A549 (cell line): ENCODE results near the gene PDCL2.

ENCODE experiments used
- CHD2 ChIP-seq: fragments of 150-350 bp; IDR thresholded peaks from 2 replicates; pipeline ENCODE4 v1.6.1; 2014; ENCODE audit warnings: low read length; ENCODE audit not compliant: partially characterized antibody
- EHF ChIP-seq: fragments of 250-450 bp; sonication (Bioruptor Pico); IDR thresholded peaks from 2 replicates; pipeline ENCODE4 v1.5.0; 2020; ENCODE audit warnings: mild to moderate bottlenecking
- HEYL ChIP-seq: fragments of 250-450 bp; sonication (Bioruptor Pico); IDR thresholded peaks from 2 replicates; pipeline ENCODE4 v1.8.0; 2021; ENCODE audit warnings: mild to moderate bottlenecking, moderate library complexity
- KDM1A ChIP-seq: fragments of 200-600 bp; sonication (generic); IDR thresholded peaks from 2 replicates; pipeline ENCODE4 v1.6.1; 2016; ENCODE audit warnings: low read depth, mild to moderate bottlenecking
- KDM5A ChIP-seq: fragments of 200-600 bp; sonication (generic); IDR thresholded peaks from 2 replicates; pipeline ENCODE4 v1.6.1; 2016; ENCODE audit warnings: antibody characterized with exemption, mild to moderate bottlenecking
- MYC ChIP-seq: IDR thresholded peaks from 2 replicates; pipeline ENCODE4 v1.6.1; 2012; ENCODE audit warnings: mild to moderate bottlenecking, inconsistent platforms, low read length, improper control_type of control experiment, borderline replicate concordance
- NFE2L2 ChIP-seq: fragments of 150-350 bp; conservative IDR thresholded peaks from 2 replicates; pipeline ENCODE4 v1.6.1; 2014; ENCODE audit warnings: low read length
- POLR2A ChIP-seq: IDR thresholded peaks from 2 replicates; pipeline ENCODE4 v1.6.1; 2012; ENCODE audit warnings: mild to moderate bottlenecking, low read length
- TF ChIP-seq, protein P1 (sequence below): fragments of >200 bp; sonication (Bioruptor Twin); formaldehyde crosslinking; IDR thresholded peaks from 3 replicates; pipeline ENCODE4 v1.5.1; 2016

DNA sequence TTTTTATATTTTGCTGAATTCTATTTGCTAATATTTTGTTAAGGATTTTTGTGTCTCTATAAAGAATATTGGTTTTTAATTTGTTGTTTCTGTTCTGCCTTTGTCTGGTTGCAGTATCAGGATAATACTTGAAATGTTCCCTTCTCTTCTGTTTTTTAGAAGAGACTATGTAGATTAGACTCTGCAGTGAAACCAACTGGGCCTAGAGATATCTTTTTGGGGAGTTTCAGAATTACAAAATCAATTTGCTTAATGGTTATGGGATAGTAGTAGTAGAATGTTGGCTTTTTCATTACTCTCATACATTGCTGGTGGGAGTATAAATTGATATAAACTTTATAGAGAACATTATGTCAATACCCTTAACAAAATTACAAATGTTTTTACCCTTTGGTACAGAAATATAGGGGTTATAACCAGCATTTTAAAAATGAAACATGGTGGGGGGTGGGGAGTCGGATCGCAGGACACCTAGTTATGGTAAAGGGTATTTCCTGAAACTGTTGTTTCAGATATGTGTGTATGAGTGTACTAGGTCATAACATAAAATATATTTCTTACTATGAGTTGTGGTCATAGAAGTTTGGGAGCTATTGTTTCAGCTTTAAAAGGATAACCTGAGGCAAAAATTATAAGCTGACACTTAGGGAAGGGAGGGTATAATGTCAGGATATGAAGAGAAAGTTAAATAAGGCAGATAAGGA is 74.4 kb downstream of the PDCL2 start:
- TF ChIP-seq MYC: no peak
- TF ChIP-seq, protein P1, sequence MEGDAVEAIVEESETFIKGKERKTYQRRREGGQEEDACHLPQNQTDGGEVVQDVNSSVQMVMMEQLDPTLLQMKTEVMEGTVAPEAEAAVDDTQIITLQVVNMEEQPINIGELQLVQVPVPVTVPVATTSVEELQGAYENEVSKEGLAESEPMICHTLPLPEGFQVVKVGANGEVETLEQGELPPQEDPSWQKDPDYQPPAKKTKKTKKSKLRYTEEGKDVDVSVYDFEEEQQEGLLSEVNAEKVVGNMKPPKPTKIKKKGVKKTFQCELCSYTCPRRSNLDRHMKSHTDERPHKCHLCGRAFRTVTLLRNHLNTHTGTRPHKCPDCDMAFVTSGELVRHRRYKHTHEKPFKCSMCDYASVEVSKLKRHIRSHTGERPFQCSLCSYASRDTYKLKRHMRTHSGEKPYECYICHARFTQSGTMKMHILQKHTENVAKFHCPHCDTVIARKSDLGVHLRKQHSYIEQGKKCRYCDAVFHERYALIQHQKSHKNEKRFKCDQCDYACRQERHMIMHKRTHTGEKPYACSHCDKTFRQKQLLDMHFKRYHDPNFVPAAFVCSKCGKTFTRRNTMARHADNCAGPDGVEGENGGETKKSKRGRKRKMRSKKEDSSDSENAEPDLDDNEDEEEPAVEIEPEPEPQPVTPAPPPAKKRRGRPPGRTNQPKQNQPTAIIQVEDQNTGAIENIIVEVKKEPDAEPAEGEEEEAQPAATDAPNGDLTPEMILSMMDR: no peak
- no peak for TF ChIP-seq KDM5A
- no peak for TF ChIP-seq EHF (CRISPR knock-in tag)
- TF ChIP-seq CHD2: no peak
- TF ChIP-seq POLR2A: no peak
- TF ChIP-seq KDM1A: no peak
- no peak for TF ChIP-seq NFE2L2
- no peak for TF ChIP-seq HEYL (CRISPR knock-in tag)
